Measurements from ENCODE around the gene SND1. TPM values are rescaled to one million over a fixed set of nuclear protein-coding genes. Genes with fewer than 3 reads are reported as not detected.

SND1 gene
- total and polyA plus RNA-seq, 10 of the 15 experiments (the other 5 are each of a cell fraction or from before 2014, with no cell fraction given), result 52.4 to 270 (median 146) TPM

GRCh38 chr7:128114806-128115205, 462.8 kb downstream of the SND1 start:
- Histone ChIP-seq H3K4me3 (no peak overlapping the region), H3K4me1 (ENCODE audit: control insufficient read depth, insufficient read depth, low read length) (peaks cover 13% of the 10 kb centered on the region), H3K4me2 (ENCODE audit: control insufficient read depth, insufficient read depth) (no peak overlapping the region), H3K27ac (ENCODE audit: control insufficient read depth, insufficient read depth) (no peak overlapping the region), H2AFZ (ENCODE audit: control insufficient read depth, low read depth, low read length) (no peak overlapping the region), H3K79me2 (ENCODE audit: control insufficient read depth, insufficient read depth, low read length) (no peaks in the 10 kb centered on the region), H3K9me3 (replicated peaks; ENCODE audit: control insufficient read depth, insufficient read depth, low read length) (no peaks in the 10 kb centered on the region), H3K36me3 (ENCODE audit: control insufficient read depth in 2 of 2, insufficient read depth in 2 of 2, low read length in 1 of 2) (no peaks in the 10 kb centered on the region), H4K20me1 (ENCODE audit: control insufficient read depth, insufficient read depth) (no peaks in the 10 kb centered on the region), H3K9ac (ENCODE audit: control insufficient read depth, insufficient read depth, low read length) (no peak overlapping the region), H3K27me3 (replicated peaks in 1 of 2; ENCODE audit: control insufficient read depth in 2 of 2, insufficient read depth in 2 of 2, low read length in 1 of 2) (no peaks in the 10 kb centered on the region; a peak in 1 of 4 replicates)
- intact Hi-C loops (cut with micrococcal nuclease; ENCODE audit: unreplicated experiment), result no loop called here
- BruUV-seq (replicated peaks), result no TSS peak
- POLR2A ChIA-PET, result no interaction called here
- CTCF ChIA-PET, result interaction anchor here (0.7 kb wide), 1 partner anchor 95 kb away, joined by 3 read pairs; no protein-coding TSS in a partner anchor
- in situ Hi-C loops (cut with MboI), result no loop called here
- no peak for DNase-seq (ENCODE audit: low read depth, low spot score)
- RAD21 ChIA-PET (ENCODE audit: unreplicated experiment), result no interaction called here
- no peak for FAIRE-seq
- ATAC-seq, result no peak
- TF ChIP-seq WRNIP1 (IDR thresholded peaks at IDR 0.05; ENCODE audit: borderline replicate concordance, low read depth, low read length) (no peak), TARDBP (IDR thresholded peaks at IDR 0.05; ENCODE audit: borderline replicate concordance) (no peak), PML (IDR thresholded peaks at IDR 0.05; ENCODE audit: low read length) (no peak), NR2C1 (IDR thresholded peaks at IDR 0.05) (no peak), SP1 (IDR thresholded peaks at IDR 0.05; ENCODE audit: low read depth, low read length) (no peak), YY1 (IDR thresholded peaks at IDR 0.05; ENCODE audit: low read depth, low read length) (no peak), SRF (IDR thresholded peaks at IDR 0.05; ENCODE audit: low read depth in 2 of 2, low read length in 2 of 2) (no peak)
- SMC1A ChIA-PET (ENCODE audit: uncharacterized antibody, unreplicated experiment), result no interaction called here
- 66% methylated on average over 7 of the region's 7 CpGs for WGBS (ENCODE audit: insufficient coverage, insufficient replicate concordance, low lambda C conversion rate, missing lambda C conversion rate)

GRCh38 chr7:128115336-128115820, 463.4 kb downstream of the SND1 start:
- no peaks in the 10 kb centered on the region for H3K9me3 ChIP-seq (replicated peaks; ENCODE audit: control insufficient read depth, insufficient read depth, low read length)
- no peak for TF ChIP-seq ZBTB40 (IDR thresholded peaks at IDR 0.05; ENCODE audit: borderline replicate concordance)
- in situ Hi-C loops (cut with MboI), result no loop called here
- no peak overlapping the region for H3K27ac ChIP-seq (ENCODE audit: control insufficient read depth, insufficient read depth)
- DNase-seq (ENCODE audit: low read depth, low spot score) (no peak), FAIRE-seq (no peak), ATAC-seq (no peak)
- no peaks in the 10 kb centered on the region for H3K36me3 ChIP-seq (ENCODE audit: control insufficient read depth in 2 of 2, insufficient read depth in 2 of 2, low read length in 1 of 2)
- ChIA-PET CTCF (no interaction called here), RAD21 (ENCODE audit: unreplicated experiment) (no interaction called here), SMC1A (ENCODE audit: uncharacterized antibody, unreplicated experiment) (no interaction called here), POLR2A (no interaction called here)
- no peak overlapping the region for H3K4me2 ChIP-seq (ENCODE audit: control insufficient read depth, insufficient read depth)
- H4K20me1 ChIP-seq (ENCODE audit: control insufficient read depth, insufficient read depth), result no peaks in the 10 kb centered on the region
- H3K79me2 ChIP-seq (ENCODE audit: control insufficient read depth, insufficient read depth, low read length), result no peaks in the 10 kb centered on the region
- no peak overlapping the region for H3K4me3 ChIP-seq
- H3K4me1 ChIP-seq (ENCODE audit: control insufficient read depth, insufficient read depth, low read length), result peaks cover 10% of the 10 kb centered on the region
- 59% methylated on average over 10 of the region's 10 CpGs for WGBS (ENCODE audit: insufficient coverage, insufficient replicate concordance, low lambda C conversion rate, missing lambda C conversion rate)
- no TSS peak for BruUV-seq (replicated peaks)
- no peak overlapping the region for H2AFZ ChIP-seq (ENCODE audit: control insufficient read depth, low read depth, low read length)
- no peaks in the 10 kb centered on the region; a peak in 1 of 4 replicates for H3K27me3 ChIP-seq (replicated peaks in 1 of 2; ENCODE audit: control insufficient read depth in 2 of 2, insufficient read depth in 2 of 2, low read length in 1 of 2)
- intact Hi-C loops (cut with micrococcal nuclease; ENCODE audit: unreplicated experiment), result no loop called here
- H3K9ac ChIP-seq (ENCODE audit: control insufficient read depth, insufficient read depth, low read length), result no peak overlapping the region

Measured in GM12878 (cell line).